H9 (cell line): ENCODE measurements around the gene EXOC2. TPM values are rescaled to one million over a fixed set of nuclear protein-coding genes. Genes with fewer than 3 reads are reported as not detected.

Experiments
- DNase-seq: peaks from one replicate; pipeline ENCODE4 v3.0.0-alpha.2; 2017
- H2AFZ ChIP-seq: one replicate; pipeline ENCODE4 v1.6.1; 2013; ENCODE audit warnings: mild to moderate bottlenecking, low read length, control low read depth, moderate library complexity
- H2AK5ac ChIP-seq: 2 replicates; pipeline ENCODE4 v1.6.1; 2013; ENCODE audit warnings: low read length, control low read depth, mixed read lengths; ENCODE audit not compliant: insufficient read length
- H2BK120ac ChIP-seq: one replicate; pipeline ENCODE4 v1.6.1; 2013; ENCODE audit warnings: low read depth, mild to moderate bottlenecking, low read length, control low read depth, inconsistent platforms; ENCODE audit not compliant: poor library complexity, severe bottlenecking
- H2BK12ac ChIP-seq: 2 replicates; pipeline ENCODE4 v1.6.1; 2013; ENCODE audit warnings: low read length, control low read depth, mixed read lengths, low read depth; ENCODE audit not compliant: insufficient read length
- H2BK15ac ChIP-seq: 2 replicates; pipeline ENCODE4 v1.6.1; 2013; ENCODE audit warnings: low read depth, low read length, control low read depth
- H2BK20ac ChIP-seq: one replicate; pipeline ENCODE4 v1.6.1; 2013; ENCODE audit warnings: low read depth, mild to moderate bottlenecking, low read length, control low read depth, inconsistent platforms; ENCODE audit not compliant: poor library complexity, severe bottlenecking
- H2BK5ac ChIP-seq: 2 replicates; pipeline ENCODE4 v1.6.1; 2013; ENCODE audit warnings: low read length, control low read depth, mixed read lengths; ENCODE audit not compliant: insufficient read length
- H3K14ac ChIP-seq: 2 replicates; pipeline ENCODE4 v1.6.1; 2013; ENCODE audit warnings: low read length, control low read depth; ENCODE audit not compliant: insufficient read depth
- H3K18ac ChIP-seq: 2 replicates; pipeline ENCODE4 v1.6.1; 2013; ENCODE audit warnings: low read depth, mild to moderate bottlenecking, mixed read lengths, low read length, control low read depth; ENCODE audit not compliant: insufficient read length
- H3K23ac ChIP-seq: 2 replicates; pipeline ENCODE4 v1.6.1; 2013; ENCODE audit warnings: low read length, control low read depth, mixed read lengths, low read depth; ENCODE audit not compliant: insufficient read length
- H3K23me2 ChIP-seq: 2 replicates; pipeline ENCODE4 v1.6.1; 2013; ENCODE audit warnings: low read depth, mild to moderate bottlenecking, mixed read lengths, low read length, control low read depth; ENCODE audit not compliant: insufficient read length, poor library complexity, severe bottlenecking
- H3K27ac ChIP-seq: 2 replicates; pipeline ENCODE4 v1.5.1; 2013; ENCODE audit warnings: low read length, control low read depth, mixed read lengths, low read depth; ENCODE audit not compliant: insufficient read length
- H3K27me3 ChIP-seq: 2 replicates; pipeline ENCODE4 v1.6.1; 2013; ENCODE audit warnings: low read length, control low read depth, inconsistent platforms; ENCODE audit not compliant: insufficient read depth
- H3K4ac ChIP-seq: 2 replicates; pipeline ENCODE4 v1.6.1; 2013; ENCODE audit warnings: low read depth, mild to moderate bottlenecking, control low read depth, inconsistent platforms, low read length, moderate library complexity
- H3K4me1 ChIP-seq: 2 replicates; pipeline ENCODE4 v1.6.1; 2013; ENCODE audit warnings: low read length, control low read depth, inconsistent platforms; ENCODE audit not compliant: insufficient read depth
- H3K4me2 ChIP-seq: 2 replicates; pipeline ENCODE4 v1.6.1; 2013; ENCODE audit warnings: low read length, control low read depth, mixed read lengths; ENCODE audit not compliant: insufficient read length, insufficient read depth
- H3K56ac ChIP-seq: 2 replicates; pipeline ENCODE4 v1.6.1; 2013; ENCODE audit warnings: low read depth, mild to moderate bottlenecking, mixed read lengths, low read length, control low read depth; ENCODE audit not compliant: insufficient read length
- H3K79me1 ChIP-seq: 2 replicates; pipeline ENCODE4 v1.6.1; 2013; ENCODE audit warnings: low read depth, mild to moderate bottlenecking, moderate library complexity, low read length, control low read depth, inconsistent platforms; ENCODE audit not compliant: insufficient read depth, poor library complexity, severe bottlenecking
- H3K79me2 ChIP-seq: 2 replicates; pipeline ENCODE4 v1.6.1; 2013; ENCODE audit warnings: low read length, control low read depth, inconsistent platforms; ENCODE audit not compliant: insufficient read depth
- H3K9ac ChIP-seq: 2 replicates; pipeline ENCODE4 v1.6.1; 2013; ENCODE audit warnings: low read length, control low read depth, mixed read lengths; ENCODE audit not compliant: insufficient read length; ENCODE audit errors: extremely low read depth
- H3K9me3 ChIP-seq: one replicate; pipeline ENCODE4 v1.6.1; 2013; ENCODE audit warnings: low read depth, low read length, inconsistent platforms; ENCODE audit not compliant: control insufficient read depth
- H3T11ph ChIP-seq: one replicate; pipeline ENCODE4 v1.6.1; 2013; ENCODE audit warnings: mild to moderate bottlenecking, low read length, control low read depth, inconsistent platforms
- H4K20me1 ChIP-seq: one replicate; pipeline ENCODE4 v1.6.1; 2013; ENCODE audit not compliant: control insufficient read depth, insufficient read length, insufficient read depth
- H4K5ac ChIP-seq: 2 replicates; pipeline ENCODE4 v1.6.1; 2013; ENCODE audit warnings: low read depth, mild to moderate bottlenecking, mixed read lengths, low read length, control low read depth; ENCODE audit not compliant: insufficient read length
- H4K8ac ChIP-seq: replicated peaks from 2 replicates; pipeline ENCODE4 v1.6.1; 2013; ENCODE audit warnings: low read length, control low read depth, mixed read lengths, low read depth; ENCODE audit not compliant: insufficient read length
- H4K91ac ChIP-seq: 2 replicates; pipeline ENCODE4 v1.6.1; 2013; ENCODE audit warnings: low read depth, mild to moderate bottlenecking, moderate library complexity, mixed read lengths, low read length, control low read depth; ENCODE audit not compliant: insufficient read length
- H3K27ac Mint-ChIP-seq, 3 experiments: 2 replicates in 2 of 3; 3 replicates in 1 of 3; pipeline ENCODE4 v1.8.0; 2020 to 2021; ENCODE audit warnings: mixed read lengths in 3 of 3, mild to moderate bottlenecking in 1 of 3, moderate library complexity in 1 of 3
- H3K27me3 Mint-ChIP-seq: 2 replicates; pipeline ENCODE4 v1.8.0; 2021; ENCODE audit warnings: low read depth, mild to moderate bottlenecking, moderate library complexity, mixed read lengths
- H3K36me3 Mint-ChIP-seq, 3 experiments: 2 replicates in 2 of 3; 3 replicates in 1 of 3; pipeline ENCODE4 v1.8.0; 2020 to 2021; ENCODE audit warnings: low read depth in 3 of 3, mixed read lengths in 3 of 3; ENCODE audit not compliant: insufficient read depth in 1 of 3
- H3K4me1 Mint-ChIP-seq, 2 experiments: 2 replicates each; pipeline ENCODE4 v1.8.0; 2020; ENCODE audit warnings: mixed read lengths in 2 of 2
- H3K4me3 Mint-ChIP-seq, 2 experiments: 2 replicates in 1 of 2; 3 replicates in 1 of 2; pipeline ENCODE4 v1.8.0; 2020 to 2021; ENCODE audit warnings: mild to moderate bottlenecking in 2 of 2, mixed read lengths in 2 of 2, moderate library complexity in 1 of 2
- H3K9me3 Mint-ChIP-seq, 2 experiments: 2 replicates in 1 of 2; 3 replicates in 1 of 2; pipeline ENCODE4 v1.8.0; 2020; ENCODE audit warnings: mild to moderate bottlenecking in 2 of 2, mixed read lengths in 2 of 2, moderate library complexity in 1 of 2
- WGBS: extraction: QIAGEN DNeasy Blood & Tissue Kit; methylation state at CpG from one replicate; pipeline ENCODE4 v1.1.7; 2013; ENCODE audit warnings: missing lambda C conversion rate, low lambda C conversion rate, mixed read lengths; ENCODE audit not compliant: insufficient read length; ENCODE audit errors: extremely low coverage; 5-methylcytosine and 5-hydroxymethylcytosine counted together
- total RNA-seq: library from RNA; stranded (reverse); gene quantifications from 2 replicates; pipeline ENCODE4 v1.2.1, GENCODE V29; 2021
- TF ChIP-seq, protein P1 (sequence below): fragments of 200-600 bp; sonication (generic); conservative IDR thresholded peaks from 3 replicates; pipeline ENCODE4 v1.8.0; 2021; ENCODE audit warnings: antibody characterized with exemption, mild to moderate bottlenecking

The EXOC2 gene
- total RNA-seq, 1 experiment from 2014 or later = 29.9 TPM

DNA sequence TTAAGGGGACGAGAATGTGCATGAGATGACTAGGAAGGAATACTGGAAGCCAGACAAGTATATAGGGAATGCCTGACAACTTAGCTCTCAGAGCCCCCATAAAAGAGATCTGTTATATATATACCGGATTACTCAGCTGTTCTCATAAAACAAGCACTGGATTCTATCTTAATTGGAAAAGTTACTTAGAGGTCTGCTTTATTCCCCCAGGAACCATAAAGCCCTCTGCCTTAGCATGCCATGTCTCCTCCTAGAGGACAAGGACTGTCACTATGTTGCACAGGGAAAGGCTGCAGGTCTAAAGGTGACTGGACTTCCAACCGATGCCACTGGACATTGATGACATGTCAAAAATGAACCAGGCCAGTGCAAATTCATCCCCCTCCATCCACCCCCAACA lies 6.4 kb downstream of the EXOC2 start:
- Histone ChIP-seq H3K27ac (no peak overlapping the region), H3K4ac (no peak overlapping the region), H2AK5ac (no peak overlapping the region), H3K79me2 (peaks cover 27% of the 10 kb centered on the region; the same call in 1 of the 2 replicates), H3K9me3 (no peaks in the 10 kb centered on the region), H3K27me3 (no peaks in the 10 kb centered on the region), H3K9ac (no peak overlapping the region), H3K14ac (no peak overlapping the region), H4K8ac (no peak overlapping the region), H3K79me1 (no peaks in the 10 kb centered on the region), H3K23ac (no peak overlapping the region), H3T11ph (no peak overlapping the region), H2BK12ac (no peak overlapping the region), H2BK5ac (no peak overlapping the region), H3K4me2 (no peak overlapping the region), H4K20me1 (no peaks in the 10 kb centered on the region), H4K5ac (no peak overlapping the region), H3K23me2 (peaks cover 8% of the 10 kb centered on the region), H2BK120ac (no peak overlapping the region), H3K18ac (no peak overlapping the region), H4K91ac (no peak overlapping the region), H2AFZ (no peak overlapping the region), H3K56ac (no peak overlapping the region), H2BK20ac (no peak overlapping the region), H2BK15ac (no peak overlapping the region), H3K4me1 (peaks cover 20% of the 10 kb centered on the region; the same call in 1 of the 2 replicates)
- Mint-ChIP-seq H3K4me1 (peaks cover 43 to 57% of the 10 kb centered on the region in 2 experiments), H3K4me3 (no peak overlapping the region), H3K9me3 (no peaks in the 10 kb centered on the region), H3K27ac (no peak overlapping the region), H3K36me3 (peaks cover 0 to 10% (median 0%) of the 10 kb centered on the region in 3 experiments; a peak in 3 of 7 replicates), H3K27me3 (no peaks in the 10 kb centered on the region)
- WGBS = no CpG with 5 or more reads among the region's 3 CpGs
- TF ChIP-seq, protein P1, sequence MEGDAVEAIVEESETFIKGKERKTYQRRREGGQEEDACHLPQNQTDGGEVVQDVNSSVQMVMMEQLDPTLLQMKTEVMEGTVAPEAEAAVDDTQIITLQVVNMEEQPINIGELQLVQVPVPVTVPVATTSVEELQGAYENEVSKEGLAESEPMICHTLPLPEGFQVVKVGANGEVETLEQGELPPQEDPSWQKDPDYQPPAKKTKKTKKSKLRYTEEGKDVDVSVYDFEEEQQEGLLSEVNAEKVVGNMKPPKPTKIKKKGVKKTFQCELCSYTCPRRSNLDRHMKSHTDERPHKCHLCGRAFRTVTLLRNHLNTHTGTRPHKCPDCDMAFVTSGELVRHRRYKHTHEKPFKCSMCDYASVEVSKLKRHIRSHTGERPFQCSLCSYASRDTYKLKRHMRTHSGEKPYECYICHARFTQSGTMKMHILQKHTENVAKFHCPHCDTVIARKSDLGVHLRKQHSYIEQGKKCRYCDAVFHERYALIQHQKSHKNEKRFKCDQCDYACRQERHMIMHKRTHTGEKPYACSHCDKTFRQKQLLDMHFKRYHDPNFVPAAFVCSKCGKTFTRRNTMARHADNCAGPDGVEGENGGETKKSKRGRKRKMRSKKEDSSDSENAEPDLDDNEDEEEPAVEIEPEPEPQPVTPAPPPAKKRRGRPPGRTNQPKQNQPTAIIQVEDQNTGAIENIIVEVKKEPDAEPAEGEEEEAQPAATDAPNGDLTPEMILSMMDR = peak; percentile 52
- DNase-seq = no peak
